ENCODE results near the gene LRRC73.

Gene LRRC73

DNA sequence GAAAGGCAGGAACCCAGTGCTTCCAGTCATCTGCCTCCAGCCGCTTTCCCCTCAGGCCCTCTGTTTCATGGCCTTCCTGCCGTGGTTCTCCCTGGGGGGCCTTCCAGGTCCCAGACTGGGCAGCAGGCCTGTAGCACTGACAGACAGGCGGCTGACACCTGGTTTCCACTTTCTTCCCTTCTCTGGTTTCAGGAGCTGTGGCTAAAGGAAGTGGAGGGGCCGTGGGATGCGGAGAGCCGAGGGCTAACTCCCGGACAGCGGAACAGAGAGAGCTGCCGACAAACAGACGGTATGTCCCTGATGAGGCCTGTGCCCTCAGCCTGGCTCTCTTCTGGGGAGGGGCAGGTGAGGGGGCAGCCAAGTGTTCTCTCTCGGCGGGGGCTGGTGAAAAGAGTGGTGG lies 12.5 kb downstream of the LRRC73 start:
- no peaks in the 10 kb centered on the region for H3K27me3 ChIP-seq
- H3K27ac ChIP-seq: peak overlapping the region in 1 of 2 donors; percentile 46
- TF ChIP-seq, protein P1, sequence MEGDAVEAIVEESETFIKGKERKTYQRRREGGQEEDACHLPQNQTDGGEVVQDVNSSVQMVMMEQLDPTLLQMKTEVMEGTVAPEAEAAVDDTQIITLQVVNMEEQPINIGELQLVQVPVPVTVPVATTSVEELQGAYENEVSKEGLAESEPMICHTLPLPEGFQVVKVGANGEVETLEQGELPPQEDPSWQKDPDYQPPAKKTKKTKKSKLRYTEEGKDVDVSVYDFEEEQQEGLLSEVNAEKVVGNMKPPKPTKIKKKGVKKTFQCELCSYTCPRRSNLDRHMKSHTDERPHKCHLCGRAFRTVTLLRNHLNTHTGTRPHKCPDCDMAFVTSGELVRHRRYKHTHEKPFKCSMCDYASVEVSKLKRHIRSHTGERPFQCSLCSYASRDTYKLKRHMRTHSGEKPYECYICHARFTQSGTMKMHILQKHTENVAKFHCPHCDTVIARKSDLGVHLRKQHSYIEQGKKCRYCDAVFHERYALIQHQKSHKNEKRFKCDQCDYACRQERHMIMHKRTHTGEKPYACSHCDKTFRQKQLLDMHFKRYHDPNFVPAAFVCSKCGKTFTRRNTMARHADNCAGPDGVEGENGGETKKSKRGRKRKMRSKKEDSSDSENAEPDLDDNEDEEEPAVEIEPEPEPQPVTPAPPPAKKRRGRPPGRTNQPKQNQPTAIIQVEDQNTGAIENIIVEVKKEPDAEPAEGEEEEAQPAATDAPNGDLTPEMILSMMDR (IDR thresholded peaks at IDR 0.05): no peak
- intact Hi-C loops (cut with DNase I; ENCODE audit: low total_unique reads): no loop called here
- H3K4me3 ChIP-seq: no peak overlapping the region
- peaks cover 0 to 55% (median 26%) of the 10 kb centered on the region in 4 donors for H3K4me1 ChIP-seq
- DNase-seq: no peak
- H3K9me3 ChIP-seq: no peaks in the 10 kb centered on the region
- H3K36me3 ChIP-seq: peaks cover 34 to 53% (median 49%) of the 10 kb centered on the region in 3 donors

- H3K9me3 ChIP-seq: no peaks in the 10 kb centered on the region
- peaks cover 0 to 61% (median 32%) of the 10 kb centered on the region in 4 donors for H3K4me1 ChIP-seq
- no peaks in the 10 kb centered on the region for H3K27me3 ChIP-seq
- H3K27ac ChIP-seq: peak overlapping the region; percentile 8 to 46
- intact Hi-C loops (cut with DNase I; ENCODE audit: low total_unique reads): no loop called here
- peaks cover 28 to 47% (median 42%) of the 10 kb centered on the region in 3 donors for H3K36me3 ChIP-seq
- no peak for DNase-seq
- H3K4me3 ChIP-seq: no peak overlapping the region
- TF ChIP-seq, protein P1 (IDR thresholded peaks at IDR 0.05): no peak
Measured at GRCh38 chr6:43497129-43497396, 13.1 kb downstream of the LRRC73 start.

DNA sequence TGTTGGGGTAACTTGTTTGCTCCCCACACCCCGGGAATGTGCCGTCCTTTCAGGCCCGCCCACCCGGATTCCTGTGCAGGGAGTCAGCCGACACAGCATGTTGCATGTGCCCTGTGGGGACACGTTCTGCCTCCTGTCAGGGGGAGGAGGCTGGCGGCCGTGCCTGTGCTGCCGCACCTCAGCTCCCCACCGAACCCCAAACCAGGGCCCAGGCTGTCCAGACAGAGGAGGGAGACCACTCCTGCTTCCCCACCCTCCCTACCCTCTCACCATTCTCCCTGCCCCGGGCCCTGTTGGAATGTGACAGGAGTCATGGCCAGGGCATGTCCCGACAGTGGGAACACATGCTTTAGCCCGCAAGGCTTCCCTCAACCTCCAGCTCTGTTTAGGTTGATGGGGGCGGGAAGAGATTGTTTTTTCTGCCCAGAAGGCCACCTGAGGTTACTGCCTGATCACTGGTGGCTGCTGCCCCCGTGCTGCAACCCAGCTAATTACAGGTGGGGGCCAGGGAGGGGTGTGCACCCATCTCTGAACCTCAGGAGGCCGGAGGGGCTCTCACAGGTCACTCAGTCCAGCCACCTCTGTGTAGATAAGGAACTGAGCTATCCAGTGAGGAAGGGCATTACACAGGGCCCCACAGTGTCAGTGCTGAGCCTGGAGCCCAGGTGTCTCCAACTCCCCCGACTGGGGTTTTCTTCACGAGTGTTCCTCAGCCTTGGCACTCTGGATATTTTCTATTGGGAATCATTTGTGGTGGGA lies 13.6 kb downstream of the LRRC73 start:
- intact Hi-C loops (cut with DNase I; ENCODE audit: low total_unique reads): no loop called here
- peaks cover 0 to 66% (median 37%) of the 10 kb centered on the region in 4 donors for H3K4me1 ChIP-seq
- H3K27ac ChIP-seq: peak overlapping the region; percentile 42 to 46
- peaks cover 26 to 42% (median 40%) of the 10 kb centered on the region in 3 donors for H3K36me3 ChIP-seq
- no peak overlapping the region for H3K4me3 ChIP-seq
- no peaks in the 10 kb centered on the region for H3K27me3 ChIP-seq
- no peak for DNase-seq
- TF ChIP-seq, protein P1 (IDR thresholded peaks at IDR 0.05): peak; percentile 51 to 53
- no peaks in the 10 kb centered on the region for H3K9me3 ChIP-seq

- H3K9me3 ChIP-seq: no peaks in the 10 kb centered on the region
- TF ChIP-seq, protein P1 (IDR thresholded peaks at IDR 0.05): no peak
- no peak overlapping the region for H3K4me3 ChIP-seq
- H3K27me3 ChIP-seq: no peaks in the 10 kb centered on the region
- H3K27ac ChIP-seq: peak overlapping the region; percentile 42 to 46
- intact Hi-C loops (cut with DNase I; ENCODE audit: low total_unique reads): no loop called here
- no peak for DNase-seq
- H3K36me3 ChIP-seq: peaks cover 16 to 31% (median 29%) of the 10 kb centered on the region in 3 donors
- peaks cover 0 to 66% (median 37%) of the 10 kb centered on the region in 4 donors for H3K4me1 ChIP-seq
Measured at GRCh38 chr6:43495409-43495941, 14.7 kb downstream of the LRRC73 start.

DNA sequence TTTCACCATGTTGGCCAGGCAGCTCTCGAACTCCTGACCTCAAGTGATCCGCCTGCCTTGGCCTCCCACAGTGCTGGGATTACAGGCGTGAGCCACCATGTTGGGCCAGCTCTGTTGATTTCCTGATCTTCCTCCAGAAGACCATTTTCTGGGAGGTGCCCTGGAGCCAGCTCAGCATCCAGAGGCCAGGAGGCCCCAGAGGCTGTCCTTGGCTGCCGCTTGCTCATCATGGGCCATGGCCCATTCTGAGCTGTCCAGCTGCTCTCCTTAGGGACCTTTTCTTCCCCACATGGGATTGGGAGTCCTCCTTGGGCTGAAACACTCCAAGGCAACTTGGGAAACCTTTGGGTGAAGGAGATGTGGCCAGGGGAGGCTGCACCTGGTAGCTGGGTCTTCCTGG lies 15.4 kb downstream of the LRRC73 start:
- no peak for DNase-seq
- Histone ChIP-seq H3K36me3 (peaks cover 12 to 28% (median 24%) of the 10 kb centered on the region in 3 donors), H3K27me3 (no peaks in the 10 kb centered on the region), H3K9me3 (no peaks in the 10 kb centered on the region), H3K4me1 (peaks cover 0 to 64% (median 39%) of the 10 kb centered on the region in 4 donors), H3K4me3 (no peak overlapping the region), H3K27ac (no peak overlapping the region)
- intact Hi-C loops (cut with DNase I; ENCODE audit: low total_unique reads): no loop called here
- TF ChIP-seq, protein P1 (IDR thresholded peaks at IDR 0.05): no peak
